SH-SY5Y (cell line): ENCODE measurements around the gene ASB6.

Experiments used
- GATA2 ChIP-seq: IDR thresholded peaks from 2 replicates; pipeline ENCODE4 v1.6.1; 2011; ENCODE audit warnings: mild to moderate bottlenecking, low read depth, low read length
- GATA3 ChIP-seq: IDR thresholded peaks from 2 replicates; pipeline ENCODE4 v1.6.1; 2011; ENCODE audit warnings: low read depth, mild to moderate bottlenecking, low read length, moderate library complexity

The ASB6 gene

DNA sequence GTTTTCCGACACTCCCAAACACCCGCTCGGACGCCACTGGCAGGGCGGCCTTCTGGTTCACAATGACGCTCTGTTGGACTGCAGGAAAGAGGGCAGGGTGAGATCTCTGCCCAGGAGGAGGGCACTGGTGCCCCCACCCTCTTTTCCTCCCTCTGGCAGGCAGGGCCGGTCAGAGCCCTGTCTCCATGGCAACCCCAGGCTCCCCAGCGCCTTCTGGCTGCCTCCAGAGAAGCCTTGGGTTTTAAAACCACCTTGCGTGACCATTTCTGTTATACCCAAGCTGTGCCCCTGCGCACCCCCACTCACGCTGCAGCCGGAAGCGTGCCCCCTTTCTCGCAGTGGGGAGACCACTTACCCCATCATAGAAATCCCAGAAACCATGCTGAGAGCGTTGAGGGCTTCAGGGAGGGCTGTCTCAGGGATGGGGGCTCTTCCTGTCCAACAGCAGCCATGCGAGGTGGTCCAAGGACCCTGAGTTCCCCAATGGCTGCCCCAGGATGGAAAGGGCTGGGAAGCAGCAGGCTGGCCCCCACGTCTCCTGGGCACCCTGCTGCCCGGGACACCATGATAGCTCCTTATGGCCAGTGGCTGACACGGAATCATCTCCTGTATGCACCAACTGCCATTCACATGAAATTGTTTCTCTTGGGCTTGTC, 28.3 kb downstream of the ASB6 start:
- TF ChIP-seq GATA3 = no peak
- no peak for TF ChIP-seq GATA2

DNA sequence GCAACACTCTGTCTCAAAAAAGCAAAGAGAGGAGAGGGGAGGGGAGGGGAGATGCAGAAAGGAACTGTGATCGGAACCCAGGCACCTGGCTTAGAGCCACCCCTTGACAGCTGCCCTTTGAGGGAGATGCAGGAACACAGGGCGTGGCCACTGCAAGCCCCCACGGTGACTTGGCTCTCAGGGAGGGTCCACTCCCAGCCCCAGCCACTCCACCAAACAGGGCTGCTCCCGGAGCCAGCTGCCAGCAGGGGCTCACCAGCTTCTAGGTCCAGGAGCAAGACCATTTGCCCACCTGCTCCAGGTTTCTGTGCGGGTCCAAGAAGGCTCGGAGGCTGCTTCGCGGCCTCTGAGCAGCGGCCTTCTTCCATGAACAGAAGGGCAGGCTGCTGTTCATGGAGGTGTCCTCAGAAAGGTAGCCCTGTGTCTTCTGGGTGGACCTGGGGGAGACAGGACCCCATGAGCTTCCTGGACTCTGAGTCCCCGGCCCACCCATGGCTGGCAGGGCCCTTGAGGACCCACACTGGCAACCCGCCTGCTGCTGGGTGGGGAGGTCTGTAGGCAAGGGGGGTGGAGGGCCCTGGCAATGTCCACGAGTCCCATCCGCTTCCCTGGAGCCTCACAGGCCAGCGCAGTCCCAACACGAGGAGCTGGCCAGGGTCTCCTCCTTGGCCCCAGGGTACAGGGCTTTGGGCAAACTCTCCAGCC, 29.0 kb downstream of the ASB6 start:
- TF ChIP-seq GATA2 (no peak), GATA3 (no peak)

DNA sequence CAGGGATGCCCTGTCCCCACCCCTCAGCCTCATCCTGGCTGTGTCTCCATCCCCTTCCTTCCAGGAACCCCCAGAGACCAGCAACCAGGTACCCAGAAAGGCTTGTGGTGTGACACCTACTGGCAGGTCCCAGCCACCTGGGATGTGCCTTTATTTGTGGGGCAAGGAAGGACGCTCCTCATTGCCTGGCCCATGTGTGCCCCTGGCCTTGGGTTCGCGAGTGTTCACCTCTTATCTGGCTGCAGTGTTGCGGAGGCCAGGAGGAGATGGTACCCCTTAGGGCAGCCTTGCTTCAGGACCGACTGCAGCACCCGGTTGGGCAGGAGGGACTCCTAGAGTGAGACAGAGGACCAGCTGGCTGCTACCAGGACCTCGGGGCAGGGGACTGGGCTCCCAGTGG, 29.8 kb downstream of the ASB6 start:
- no peak for TF ChIP-seq GATA2
- TF ChIP-seq GATA3 = no peak

DNA sequence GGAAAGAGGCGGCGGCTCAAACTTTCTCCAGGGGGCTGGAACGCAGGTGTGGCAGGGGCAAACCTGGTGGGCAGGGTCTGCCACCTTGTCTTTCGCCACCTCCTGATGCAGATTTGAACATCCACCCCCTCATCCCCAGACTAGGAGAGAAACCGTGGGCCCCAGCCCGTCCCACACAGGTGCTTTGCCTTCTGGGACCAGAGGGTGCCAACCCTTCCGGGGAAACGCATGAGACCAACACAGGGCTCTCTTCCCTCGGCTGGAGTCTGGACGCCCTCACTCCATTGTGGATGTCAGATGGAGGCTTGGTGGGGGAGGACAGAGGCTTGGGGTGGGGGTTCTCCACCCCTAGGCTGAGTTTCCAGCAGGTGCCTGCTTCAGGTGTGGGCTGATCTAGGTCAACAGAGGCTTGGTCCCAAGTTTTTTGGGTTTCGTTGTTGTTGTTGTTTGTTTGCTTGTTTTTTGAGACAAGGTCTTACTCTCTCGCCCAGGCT, 30.6 kb downstream of the ASB6 start:
- no peak for TF ChIP-seq GATA2
- no peak for TF ChIP-seq GATA3

GRCh38 chr9:129610473-129611306, 31.3 kb downstream of the ASB6 start:
- TF ChIP-seq GATA2 (no peak), GATA3 (no peak)

GRCh38 chr9:129610213-129610472, 31.8 kb downstream of the ASB6 start:
- TF ChIP-seq GATA3 (no peak), GATA2 (no peak)

- TF ChIP-seq GATA2 (no peak), GATA3 (no peak)
These were observed 32.3 kb downstream of the ASB6 start for GRCh38 chr9:129609486-129610212.

- no peak for TF ChIP-seq GATA3
- no peak for TF ChIP-seq GATA2
These were observed 33.1 kb downstream of the ASB6 start for GRCh38 chr9:129608561-129609481.

GRCh38 chr9:129607027-129607387, 34.9 kb downstream of the ASB6 start:
- TF ChIP-seq GATA3 = no peak
- no peak for TF ChIP-seq GATA2

DNA sequence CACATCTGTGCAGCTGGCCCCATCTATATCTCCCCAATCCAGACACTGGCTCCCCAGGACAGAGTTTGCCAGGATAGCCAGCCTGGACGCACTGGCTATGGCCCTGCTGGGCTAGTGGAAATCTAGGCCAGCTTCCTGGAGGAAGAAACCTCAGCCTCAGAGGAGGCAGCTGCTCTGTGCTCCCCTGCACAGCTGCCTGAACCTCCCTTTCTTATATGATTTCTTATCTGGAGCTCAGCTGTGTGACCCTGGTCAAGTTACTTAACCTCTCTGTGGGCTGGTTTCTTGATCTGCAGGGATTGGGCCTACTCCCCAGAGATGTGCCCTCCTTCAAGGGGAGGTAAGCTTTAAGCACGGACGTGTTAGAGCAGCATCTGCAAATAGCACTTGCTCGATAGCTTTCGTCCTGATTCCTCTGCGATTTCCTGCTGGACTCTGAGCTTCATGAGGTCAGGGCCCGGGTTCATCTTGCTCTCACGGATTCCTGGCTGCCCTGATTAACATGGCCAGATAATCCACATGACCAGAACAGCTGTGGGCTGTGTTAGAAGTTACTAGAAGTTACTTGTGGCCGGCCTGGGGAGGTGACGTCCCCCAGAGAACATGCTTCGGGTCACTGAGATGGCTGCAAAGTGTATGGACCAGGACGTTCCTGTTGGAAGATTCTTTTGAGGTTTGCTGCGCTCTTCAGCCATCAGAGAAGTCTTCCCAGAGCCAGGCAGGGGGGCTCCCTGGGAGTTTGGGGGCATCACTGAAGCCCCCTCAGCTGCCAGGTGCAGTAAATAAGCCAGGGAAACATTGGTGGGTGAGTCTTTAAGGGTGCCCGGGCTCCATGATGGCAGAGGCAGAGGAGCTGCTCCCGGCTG, 35.6 kb downstream of the ASB6 start:
- TF ChIP-seq GATA2 (no peak), GATA3 (no peak)

- TF ChIP-seq GATA2 (no peak), GATA3 (no peak)
These were observed 37.2 kb downstream of the ASB6 start for GRCh38 chr9:129604766-129605163.

DNA sequence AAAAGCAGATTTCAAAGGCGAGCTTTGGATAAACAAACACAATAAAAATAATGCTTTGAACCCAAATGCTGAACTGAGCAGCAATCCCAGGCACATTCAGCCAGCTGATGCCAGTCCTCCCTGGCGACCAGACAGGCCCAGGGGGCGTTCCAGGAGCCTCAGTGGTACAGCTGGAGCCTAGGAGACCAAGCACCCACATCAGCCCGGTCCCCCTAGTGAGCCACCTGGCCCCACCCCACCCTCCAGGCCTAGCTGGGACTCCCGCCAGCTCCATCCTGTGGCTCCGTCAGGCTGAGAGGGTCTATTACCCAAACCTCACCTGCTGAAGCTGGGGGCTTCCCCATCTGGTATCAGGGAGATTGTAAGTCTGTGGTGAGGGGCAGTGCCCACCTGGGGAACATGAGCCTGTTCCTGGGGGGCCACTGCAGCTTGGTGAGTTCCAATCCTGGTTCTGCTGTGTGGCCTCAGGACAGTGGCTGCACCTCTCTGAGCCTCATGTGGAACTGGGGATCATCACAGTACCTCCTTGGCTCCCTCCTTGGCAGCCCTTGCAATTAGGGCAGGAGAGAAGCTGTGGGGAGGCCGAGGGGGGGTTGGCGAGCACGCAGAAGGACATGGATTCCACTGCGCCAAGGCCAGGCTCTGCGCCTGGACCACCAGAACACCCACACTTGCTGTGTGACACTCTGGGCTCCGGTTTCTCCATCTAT, 37.7 kb downstream of the ASB6 start:
- TF ChIP-seq GATA2 (no peak), GATA3 (no peak)
